HG03432 (cell line): Measurements from ENCODE around the gene FGD6.
A peak's percentile ranks its signal among the peaks of the same experiment; 100 is the strongest.
"Not testable (repeated sequence)": the region's sequence is repeated elsewhere in the genome, so short reads cannot be mapped to it uniquely, and the experiment has no call there.

ENCODE experiments used
- ATAC-seq: cut with Tn5 transposase; IDR thresholded peaks from one replicate; pipeline ENCODE4 v1.9.1; 2021; ENCODE audit warnings: mild to moderate bottlenecking, moderate library complexity; ENCODE audit not compliant: unreplicated experiment

The FGD6 gene

GRCh38 chr12:95206916-95207315 lies 10.4 kb downstream of the FGD6 start:
- no peak for ATAC-seq

DNA sequence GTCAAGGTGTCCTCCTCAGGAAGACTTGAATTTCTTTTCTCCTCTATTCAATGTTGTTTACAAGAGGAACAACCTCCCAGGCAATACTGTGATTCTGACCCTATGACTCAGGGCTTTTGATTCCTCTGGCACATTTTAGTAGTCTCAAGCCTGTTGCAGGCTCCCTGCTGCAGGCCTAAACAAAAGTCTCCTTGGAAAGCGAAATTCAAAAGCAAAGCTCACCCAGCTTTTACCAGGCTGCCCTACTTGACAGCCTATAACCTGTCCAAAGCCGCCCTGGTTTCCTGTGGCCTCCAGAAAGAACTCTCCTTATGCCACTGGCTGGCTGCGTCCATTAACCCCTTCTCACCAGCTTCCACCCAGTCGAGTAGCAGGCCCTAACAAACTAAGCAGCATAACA lies 11.6 kb downstream of the FGD6 start:
- ATAC-seq = no peak

- ATAC-seq = no peak
These were observed 12.1 kb downstream of the FGD6 start for GRCh38 chr12:95205016-95205624.

DNA sequence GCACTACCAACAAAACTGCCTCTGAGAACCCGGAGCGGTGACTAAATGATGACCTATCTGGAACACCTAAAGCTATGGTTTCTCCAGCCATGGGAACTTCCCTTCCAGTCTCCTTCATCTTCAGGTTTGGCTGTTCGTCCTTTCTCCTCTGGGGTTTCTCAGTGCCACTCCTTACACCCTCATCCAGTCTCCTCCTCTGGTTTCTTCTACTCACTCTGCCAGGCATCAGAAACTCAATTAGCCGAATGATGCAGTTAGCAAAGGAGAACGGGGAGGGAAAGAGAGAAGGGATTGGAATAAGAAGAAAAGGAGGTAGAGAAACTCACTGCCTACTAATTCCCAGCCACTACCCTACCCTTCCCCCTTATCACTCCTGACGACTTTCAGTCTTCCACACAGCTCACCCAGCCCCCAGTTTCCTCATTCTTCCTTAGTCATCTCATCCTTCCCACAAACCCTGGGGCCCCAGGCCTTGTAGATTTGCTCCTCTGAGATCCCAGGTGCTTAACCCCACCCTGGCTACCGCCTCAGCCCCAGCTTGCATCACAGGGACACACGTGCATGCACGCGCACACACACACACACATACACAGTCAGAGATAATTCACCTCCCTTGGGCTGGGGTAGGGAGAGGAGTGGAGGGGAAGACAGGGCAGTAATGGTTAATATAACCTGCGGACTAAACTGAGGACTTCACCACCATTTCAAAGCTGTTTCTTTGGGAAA lies 13.0 kb downstream of the FGD6 start:
- no peak for ATAC-seq

GRCh38 chr12:95203487-95204030 lies 13.7 kb downstream of the FGD6 start:
- ATAC-seq = no peak

GRCh38 chr12:95202691-95203486 lies 14.4 kb downstream of the FGD6 start:
- ATAC-seq = no peak

DNA sequence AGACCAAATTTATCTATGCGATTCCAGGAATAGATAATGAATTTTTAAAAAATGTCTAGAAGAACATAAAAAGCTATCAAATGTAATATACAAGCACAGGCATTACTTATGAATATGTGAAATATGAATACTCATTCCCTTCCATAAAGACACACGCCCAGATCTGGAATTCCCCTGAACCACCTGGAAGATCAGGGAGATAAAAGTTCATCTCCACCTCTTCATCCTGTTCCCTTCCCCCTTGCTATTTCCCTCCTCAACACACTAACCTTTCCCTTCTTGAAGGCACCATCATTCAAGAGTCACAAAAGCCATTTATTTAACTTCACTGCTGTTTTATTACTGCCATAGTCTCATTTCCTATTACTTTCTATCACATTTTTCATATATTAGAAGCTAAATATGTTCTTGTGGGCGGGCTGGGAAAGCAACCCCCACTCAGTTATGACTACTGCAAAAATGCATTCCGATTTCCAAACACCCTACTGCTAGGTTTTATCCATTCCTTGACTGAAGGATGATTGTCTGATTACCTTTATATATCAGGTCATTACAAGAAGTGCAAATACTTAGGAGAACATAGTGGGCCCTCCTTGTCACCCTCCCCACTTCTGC lies 16.1 kb downstream of the FGD6 start:
- ATAC-seq = no peak

DNA sequence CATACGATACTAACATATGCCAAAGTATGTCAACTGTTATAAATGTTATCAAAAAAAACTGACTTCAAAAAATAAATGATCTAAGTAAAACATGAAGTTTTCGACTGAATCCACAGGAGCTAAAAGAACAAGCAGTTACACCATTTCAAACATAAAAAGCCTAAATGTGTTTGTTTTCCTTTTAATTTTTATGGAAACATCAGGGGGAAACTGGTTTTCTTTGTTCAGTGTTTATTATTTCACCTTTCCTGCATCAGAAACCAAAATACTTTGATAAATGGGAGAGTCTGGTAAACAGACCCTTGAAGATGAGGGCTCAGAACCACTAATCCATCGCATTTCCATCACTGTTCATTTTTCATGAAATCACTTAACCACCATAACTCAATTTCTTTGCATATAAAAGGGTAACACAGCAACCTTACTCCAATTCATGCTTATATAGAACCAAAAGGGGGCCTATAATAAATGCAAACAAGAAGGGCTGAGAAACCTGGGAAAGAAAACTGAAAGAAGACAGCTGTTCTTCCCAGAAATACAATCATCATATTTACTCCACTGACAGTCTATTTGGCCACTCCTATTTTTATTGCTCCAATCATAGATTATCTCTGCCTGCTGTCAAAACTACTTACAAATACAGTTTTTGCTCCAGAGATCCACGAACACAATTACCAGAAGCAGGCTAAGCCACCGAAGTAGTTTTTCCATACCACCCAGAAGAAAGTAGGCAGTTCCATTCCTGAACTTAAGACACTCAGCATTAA lies 17.0 kb downstream of the FGD6 start:
- ATAC-seq = no peak

DNA sequence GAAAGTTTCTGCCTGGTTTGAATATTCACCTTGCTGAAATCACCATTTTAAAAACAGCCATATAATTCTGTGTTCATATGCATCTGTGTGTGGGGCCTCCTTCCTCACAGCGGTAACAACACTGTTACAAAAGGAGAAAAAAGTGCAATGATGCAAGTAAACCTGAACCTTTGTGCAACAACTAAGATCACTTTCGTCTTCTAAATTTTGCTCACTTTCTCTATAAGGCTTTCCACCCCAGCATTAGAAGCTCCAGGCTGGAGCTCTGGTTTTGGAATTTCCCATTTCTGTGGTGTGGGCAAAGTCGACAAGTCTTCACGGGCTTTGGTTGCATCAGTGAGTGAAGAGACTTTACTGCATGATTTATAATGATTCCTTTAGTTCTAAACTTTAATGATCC lies 18.4 kb downstream of the FGD6 start:
- ATAC-seq = peak; percentile 53

- ATAC-seq = no peak
These were observed 19.6 kb downstream of the FGD6 start for GRCh38 chr12:95197636-95198035.

DNA sequence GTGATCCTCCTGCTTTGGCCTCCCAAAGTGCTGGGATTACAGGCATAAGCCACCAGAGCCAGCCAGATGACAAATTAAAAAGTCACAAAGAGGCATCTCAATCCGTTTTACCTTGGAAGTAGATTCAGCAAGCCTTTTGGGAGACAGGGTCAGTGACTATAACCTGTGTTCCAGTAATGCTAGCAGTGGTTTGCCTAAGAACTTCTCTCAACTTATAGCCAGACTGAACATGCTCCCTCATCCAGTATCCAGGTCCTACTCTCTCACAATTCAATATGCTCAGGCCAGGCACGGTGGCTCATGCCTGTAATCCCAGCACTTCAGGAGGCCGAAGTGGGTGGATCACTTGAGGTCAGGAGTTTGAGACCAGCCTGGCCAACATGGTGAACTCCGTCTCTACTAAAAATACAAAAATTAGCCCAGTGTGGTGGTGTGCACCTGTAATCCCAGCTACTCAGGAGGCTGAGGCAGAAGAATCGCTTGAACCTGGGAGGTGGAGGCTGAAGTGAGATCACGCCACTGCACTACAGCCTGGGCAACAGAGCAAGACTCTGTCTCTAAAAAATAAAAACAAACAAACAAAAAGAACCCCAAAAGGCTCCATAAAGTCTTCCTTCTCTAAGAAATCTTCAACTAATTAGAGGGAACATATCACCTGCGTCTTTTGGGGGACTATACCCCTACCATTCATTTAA lies 20.2 kb downstream of the FGD6 start:
- ATAC-seq = not testable (repeated sequence)

GRCh38 chr12:95195122-95195521 lies 22.1 kb downstream of the FGD6 start:
- ATAC-seq = no peak

DNA sequence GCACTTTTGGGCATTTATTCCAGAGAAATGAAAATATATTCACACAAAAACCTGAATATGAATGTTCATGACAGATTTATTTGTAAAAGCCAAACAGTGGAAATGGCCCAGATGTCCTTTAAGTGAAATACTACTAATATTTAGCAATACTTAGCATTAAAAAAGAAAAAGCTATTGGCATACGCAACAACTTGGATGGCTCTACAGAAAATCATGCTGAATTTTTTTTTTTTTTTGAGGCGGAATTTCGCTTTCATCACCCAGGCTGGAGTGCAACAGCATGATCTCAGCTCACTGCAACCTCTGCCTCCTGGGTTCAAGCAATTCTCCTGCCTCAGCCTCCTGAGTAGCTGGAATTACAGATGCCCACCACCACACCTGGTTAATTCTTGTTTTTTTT lies 24.1 kb downstream of the FGD6 start:
- no peak for ATAC-seq

DNA sequence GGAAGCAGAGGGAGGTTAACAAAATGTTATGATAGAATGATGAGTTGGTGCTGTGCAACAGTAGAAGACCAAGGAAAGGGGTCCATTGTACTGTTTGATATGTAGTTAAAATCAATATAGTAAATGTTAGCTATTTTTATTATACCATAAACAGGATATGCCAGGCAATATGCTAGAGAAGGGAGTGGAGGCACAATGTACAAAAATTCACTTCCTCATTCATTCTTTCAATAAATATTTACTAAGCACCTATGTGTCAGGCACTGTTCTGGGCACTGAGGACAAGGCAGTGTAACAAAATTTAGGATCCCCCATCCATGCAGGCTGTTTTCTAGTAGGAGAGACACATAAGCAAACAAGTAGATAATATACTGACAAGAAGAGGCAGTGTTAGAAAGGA lies 25.0 kb downstream of the FGD6 start:
- ATAC-seq = no peak

- ATAC-seq = no peak
These were observed 26.1 kb downstream of the FGD6 start for GRCh38 chr12:95191060-95191696.

DNA sequence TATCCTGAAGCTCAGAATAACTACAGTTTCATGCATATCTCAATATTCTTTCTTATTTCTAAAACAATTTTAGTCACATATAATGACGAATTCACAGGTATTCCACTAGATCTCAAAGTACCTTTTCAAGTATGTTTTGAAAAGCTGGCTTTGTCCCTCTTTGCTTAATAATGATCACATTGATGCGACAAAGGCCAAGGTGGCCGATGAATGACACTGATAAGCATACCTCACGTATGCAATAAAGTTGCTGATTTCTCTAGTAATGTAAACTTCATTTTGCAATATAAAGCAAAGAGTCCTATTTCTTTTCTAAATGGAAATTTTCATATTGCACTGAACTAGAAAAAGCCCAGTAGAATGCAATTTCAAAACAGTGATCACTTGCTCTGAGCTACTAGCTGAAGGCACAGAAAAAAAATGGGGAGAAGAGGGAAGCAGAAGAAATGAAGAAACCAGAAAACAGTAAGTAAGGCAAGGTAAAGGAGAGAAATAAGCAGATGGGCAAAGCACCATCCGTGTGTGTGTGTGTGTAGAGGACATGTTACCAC lies 29.3 kb downstream of the FGD6 start:
- no peak for ATAC-seq

DNA sequence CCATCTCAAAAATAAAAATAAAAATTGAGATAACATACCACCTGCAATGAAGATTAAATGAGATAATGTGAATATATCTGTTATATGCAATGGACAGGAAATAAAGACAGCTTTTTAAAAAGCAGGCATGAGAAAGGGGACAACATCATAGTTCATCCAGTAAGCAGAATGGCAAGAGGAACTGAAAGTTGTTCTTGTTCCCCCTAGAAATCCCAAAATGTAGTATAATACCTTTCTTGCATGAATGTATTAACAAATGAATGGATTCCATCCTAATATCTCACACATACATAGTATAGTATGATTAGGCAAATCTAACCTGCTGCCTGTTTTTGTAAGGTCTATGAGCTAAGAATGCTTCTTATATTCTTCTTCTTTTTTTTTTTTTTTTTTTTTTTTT lies 31.4 kb downstream of the FGD6 start:
- no peak for ATAC-seq

GRCh38 chr12:95185072-95185471 lies 32.2 kb downstream of the FGD6 start:
- ATAC-seq = no peak

DNA sequence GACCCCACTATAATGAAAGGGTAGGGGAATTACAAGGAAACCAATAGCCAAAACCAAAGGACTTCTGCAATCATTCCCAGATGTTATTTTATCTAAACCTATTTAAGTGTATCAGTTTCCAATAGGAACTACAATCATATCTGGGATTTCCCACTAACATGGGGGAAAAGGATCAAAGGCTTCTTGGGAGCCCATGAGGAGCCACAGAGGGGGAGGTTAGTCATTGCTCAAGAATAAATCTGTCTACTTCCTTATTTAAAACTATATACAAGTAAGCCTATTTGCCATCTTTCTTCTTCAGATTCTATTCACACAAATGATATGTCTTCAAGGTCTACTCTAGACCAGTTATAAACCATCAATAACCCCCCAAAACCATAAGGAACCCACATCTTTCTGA lies 33.1 kb downstream of the FGD6 start:
- ATAC-seq = no peak
